ENCODE results near the gene IL2RA. TPM values are rescaled to one million over a fixed set of nuclear protein-coding genes. Genes with fewer than 3 reads are reported as not detected.

Gene IL2RA
- total and polyA plus RNA-seq, 2 experiments from 2014 or later = not detected

DNA sequence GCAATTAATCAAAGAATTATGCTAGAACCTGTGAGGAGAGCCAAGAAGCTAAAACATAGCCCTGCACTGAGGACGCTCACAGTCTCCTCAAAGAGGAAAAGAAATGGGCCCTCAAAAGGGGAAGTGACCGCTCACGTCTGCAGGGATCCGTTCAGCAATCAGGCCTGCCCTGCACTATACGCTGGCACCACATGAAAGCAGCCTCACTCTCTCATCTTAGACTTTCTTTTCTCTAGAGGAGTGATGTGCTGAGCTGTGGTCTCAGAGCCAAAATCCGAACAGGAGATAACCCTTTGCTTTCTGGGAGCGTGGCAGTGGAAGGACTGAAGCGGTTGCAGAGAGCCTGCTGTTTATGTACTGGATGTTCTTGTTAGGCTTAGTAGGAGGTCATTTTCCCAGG, 6.3 kb upstream of the IL2RA start:
- no peaks in the 10 kb centered on the region for H3K27me3 Mint-ChIP-seq (ENCODE audit: insufficient read depth, low read depth, poor library complexity)

DNA sequence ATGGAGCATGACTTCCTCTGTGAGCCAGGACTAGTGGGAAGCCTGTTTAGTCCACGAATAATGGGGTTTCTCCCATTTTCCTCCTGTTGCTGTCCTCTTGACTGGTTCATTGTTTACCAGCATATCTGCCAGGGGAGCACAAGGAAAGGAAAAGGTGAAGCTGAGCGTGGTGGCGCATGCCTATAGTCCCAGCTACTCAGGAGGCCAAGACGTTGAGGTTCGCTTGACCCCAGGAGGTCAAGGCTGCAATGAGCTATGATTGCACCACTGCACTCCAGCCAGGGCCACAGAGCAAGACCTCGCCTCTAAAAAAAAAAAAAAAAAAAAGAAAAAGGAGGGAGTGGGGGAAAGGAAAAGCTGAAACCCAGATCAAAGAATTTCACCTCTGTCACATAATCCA, 5.8 kb upstream of the IL2RA start:
- Histone ChIP-seq H3K27ac (ENCODE audit: low read depth) (no peak overlapping the region), H3K27me3 (ENCODE audit: insufficient read depth) (no peaks in the 10 kb centered on the region), H3K9me2 (ENCODE audit: insufficient read depth) (0 out of 2 replicates have a peak, but pooled peaks cover 3% of the 10 kb centered on the region), H3K4me2 (no peak overlapping the region), H2AFZ (no peak overlapping the region), H3K4me1 (ENCODE audit: insufficient read depth) (no peaks in the 10 kb centered on the region), H3K4me3 (no peak overlapping the region), H4K20me1 (replicated peaks; ENCODE audit: insufficient read depth) (no peaks in the 10 kb centered on the region; the same call in 1 of the 2 replicates), H3K36me3 (ENCODE audit: insufficient read depth) (no peaks in the 10 kb centered on the region), H3F3A (replicated peaks; ENCODE audit: low read depth) (no peaks in the 10 kb centered on the region), H3K79me2 (replicated peaks; ENCODE audit: insufficient read depth) (no peaks in the 10 kb centered on the region)
- Mint-ChIP-seq H3K9me3 (peaks cover 3% of the 10 kb centered on the region; the same call in 1 of the 3 replicates), H3K27me3 (ENCODE audit: insufficient read depth, low read depth, poor library complexity) (no peaks in the 10 kb centered on the region), H3K36me3 (ENCODE audit: low read depth) (no peaks in the 10 kb centered on the region), H3K4me3 (no peak overlapping the region), H3K4me1 (no peaks in the 10 kb centered on the region), H3K27ac (no peak overlapping the region)
- DNase-seq (ENCODE audit: low spot score) = no peak
- ATAC-seq = no peak
- TF ChIP-seq, protein P1, sequence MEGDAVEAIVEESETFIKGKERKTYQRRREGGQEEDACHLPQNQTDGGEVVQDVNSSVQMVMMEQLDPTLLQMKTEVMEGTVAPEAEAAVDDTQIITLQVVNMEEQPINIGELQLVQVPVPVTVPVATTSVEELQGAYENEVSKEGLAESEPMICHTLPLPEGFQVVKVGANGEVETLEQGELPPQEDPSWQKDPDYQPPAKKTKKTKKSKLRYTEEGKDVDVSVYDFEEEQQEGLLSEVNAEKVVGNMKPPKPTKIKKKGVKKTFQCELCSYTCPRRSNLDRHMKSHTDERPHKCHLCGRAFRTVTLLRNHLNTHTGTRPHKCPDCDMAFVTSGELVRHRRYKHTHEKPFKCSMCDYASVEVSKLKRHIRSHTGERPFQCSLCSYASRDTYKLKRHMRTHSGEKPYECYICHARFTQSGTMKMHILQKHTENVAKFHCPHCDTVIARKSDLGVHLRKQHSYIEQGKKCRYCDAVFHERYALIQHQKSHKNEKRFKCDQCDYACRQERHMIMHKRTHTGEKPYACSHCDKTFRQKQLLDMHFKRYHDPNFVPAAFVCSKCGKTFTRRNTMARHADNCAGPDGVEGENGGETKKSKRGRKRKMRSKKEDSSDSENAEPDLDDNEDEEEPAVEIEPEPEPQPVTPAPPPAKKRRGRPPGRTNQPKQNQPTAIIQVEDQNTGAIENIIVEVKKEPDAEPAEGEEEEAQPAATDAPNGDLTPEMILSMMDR (conservative IDR thresholded peaks at IDR 0.05; ENCODE audit: low read depth in 2 of 2) = no peak
- no peak for TF ChIP-seq STAT1 (IDR thresholded peaks at IDR 0.05; ENCODE audit: unreplicated experiment)

More for the DNA sequence above, 6.3 kb upstream of the IL2RA start:
- H3K79me2 ChIP-seq (replicated peaks; ENCODE audit: insufficient read depth) = no peaks in the 10 kb centered on the region
- H3F3A ChIP-seq (replicated peaks; ENCODE audit: low read depth) = no peaks in the 10 kb centered on the region
- H3K4me1 ChIP-seq (ENCODE audit: insufficient read depth) = no peaks in the 10 kb centered on the region
- ATAC-seq (no peak), DNase-seq (ENCODE audit: low spot score) (no peak)
- H3K27ac Mint-ChIP-seq = no peak overlapping the region
- H2AFZ ChIP-seq = peak overlapping the region; percentile 59
- 0 out of 2 replicates have a peak, but pooled peaks cover 3% of the 10 kb centered on the region for H3K9me2 ChIP-seq (ENCODE audit: insufficient read depth)
- H3K9me3 Mint-ChIP-seq = peaks cover 3% of the 10 kb centered on the region; the same call in 1 of the 3 replicates
- no peaks in the 10 kb centered on the region; the same call in 1 of the 2 replicates for H4K20me1 ChIP-seq (replicated peaks; ENCODE audit: insufficient read depth)
- TF ChIP-seq CREB1 (CRISPR knock-in tag; IDR thresholded peaks at IDR 0.05; ENCODE audit: low read depth) = no peak
- TF ChIP-seq, protein P2, sequence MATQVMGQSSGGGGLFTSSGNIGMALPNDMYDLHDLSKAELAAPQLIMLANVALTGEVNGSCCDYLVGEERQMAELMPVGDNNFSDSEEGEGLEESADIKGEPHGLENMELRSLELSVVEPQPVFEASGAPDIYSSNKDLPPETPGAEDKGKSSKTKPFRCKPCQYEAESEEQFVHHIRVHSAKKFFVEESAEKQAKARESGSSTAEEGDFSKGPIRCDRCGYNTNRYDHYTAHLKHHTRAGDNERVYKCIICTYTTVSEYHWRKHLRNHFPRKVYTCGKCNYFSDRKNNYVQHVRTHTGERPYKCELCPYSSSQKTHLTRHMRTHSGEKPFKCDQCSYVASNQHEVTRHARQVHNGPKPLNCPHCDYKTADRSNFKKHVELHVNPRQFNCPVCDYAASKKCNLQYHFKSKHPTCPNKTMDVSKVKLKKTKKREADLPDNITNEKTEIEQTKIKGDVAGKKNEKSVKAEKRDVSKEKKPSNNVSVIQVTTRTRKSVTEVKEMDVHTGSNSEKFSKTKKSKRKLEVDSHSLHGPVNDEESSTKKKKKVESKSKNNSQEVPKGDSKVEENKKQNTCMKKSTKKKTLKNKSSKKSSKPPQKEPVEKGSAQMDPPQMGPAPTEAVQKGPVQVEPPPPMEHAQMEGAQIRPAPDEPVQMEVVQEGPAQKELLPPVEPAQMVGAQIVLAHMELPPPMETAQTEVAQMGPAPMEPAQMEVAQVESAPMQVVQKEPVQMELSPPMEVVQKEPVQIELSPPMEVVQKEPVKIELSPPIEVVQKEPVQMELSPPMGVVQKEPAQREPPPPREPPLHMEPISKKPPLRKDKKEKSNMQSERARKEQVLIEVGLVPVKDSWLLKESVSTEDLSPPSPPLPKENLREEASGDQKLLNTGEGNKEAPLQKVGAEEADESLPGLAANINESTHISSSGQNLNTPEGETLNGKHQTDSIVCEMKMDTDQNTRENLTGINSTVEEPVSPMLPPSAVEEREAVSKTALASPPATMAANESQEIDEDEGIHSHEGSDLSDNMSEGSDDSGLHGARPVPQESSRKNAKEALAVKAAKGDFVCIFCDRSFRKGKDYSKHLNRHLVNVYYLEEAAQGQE (IDR thresholded peaks at IDR 0.05; ENCODE audit: unreplicated experiment) = no peak
- no peak for TF ChIP-seq ZNF331 (CRISPR knock-in tag; IDR thresholded peaks at IDR 0.05; ENCODE audit: low read depth)
- TF ChIP-seq NANOG (IDR thresholded peaks at IDR 0.05; ENCODE audit: borderline replicate concordance) = no peak
- TF ChIP-seq, protein P1 (conservative IDR thresholded peaks at IDR 0.05; ENCODE audit: low read depth in 2 of 2) = no peak
- no peak overlapping the region for H3K4me2 ChIP-seq
- H3K27ac ChIP-seq (ENCODE audit: low read depth) = no peak overlapping the region
- H3K36me3 ChIP-seq (ENCODE audit: insufficient read depth) = no peaks in the 10 kb centered on the region
- no peak overlapping the region for H3K4me3 ChIP-seq
- no peaks in the 10 kb centered on the region for H3K4me1 Mint-ChIP-seq
- no peak overlapping the region for H3K4me3 Mint-ChIP-seq
- no peaks in the 10 kb centered on the region for H3K27me3 ChIP-seq (ENCODE audit: insufficient read depth)
- no peaks in the 10 kb centered on the region for H3K36me3 Mint-ChIP-seq (ENCODE audit: low read depth)

Data from GM23338 (cell line).